H9 (cell line): ENCODE data around the gene OGDH. TPM values are rescaled to one million over a fixed set of nuclear protein-coding genes. Genes with fewer than 3 reads are reported as not detected.
A peak's percentile ranks its signal among the peaks of the same experiment; 100 is the strongest.

Experiments used
- DNase-seq: peaks from one replicate; pipeline ENCODE4 v3.0.0-alpha.2; 2017
- H2AFZ ChIP-seq: one replicate; pipeline ENCODE4 v1.6.1; 2013; ENCODE audit warnings: mild to moderate bottlenecking, low read length, control low read depth, moderate library complexity
- H2AK5ac ChIP-seq: 2 replicates; pipeline ENCODE4 v1.6.1; 2013; ENCODE audit warnings: low read length, control low read depth, mixed read lengths; ENCODE audit not compliant: insufficient read length
- H2BK120ac ChIP-seq: one replicate; pipeline ENCODE4 v1.6.1; 2013; ENCODE audit warnings: low read depth, mild to moderate bottlenecking, low read length, control low read depth, inconsistent platforms; ENCODE audit not compliant: poor library complexity, severe bottlenecking
- H2BK12ac ChIP-seq: 2 replicates; pipeline ENCODE4 v1.6.1; 2013; ENCODE audit warnings: low read length, control low read depth, mixed read lengths, low read depth; ENCODE audit not compliant: insufficient read length
- H2BK15ac ChIP-seq: 2 replicates; pipeline ENCODE4 v1.6.1; 2013; ENCODE audit warnings: low read depth, low read length, control low read depth
- H2BK20ac ChIP-seq: one replicate; pipeline ENCODE4 v1.6.1; 2013; ENCODE audit warnings: low read depth, mild to moderate bottlenecking, low read length, control low read depth, inconsistent platforms; ENCODE audit not compliant: poor library complexity, severe bottlenecking
- H2BK5ac ChIP-seq: 2 replicates; pipeline ENCODE4 v1.6.1; 2013; ENCODE audit warnings: low read length, control low read depth, mixed read lengths; ENCODE audit not compliant: insufficient read length
- H3K14ac ChIP-seq: 2 replicates; pipeline ENCODE4 v1.6.1; 2013; ENCODE audit warnings: low read length, control low read depth; ENCODE audit not compliant: insufficient read depth
- H3K18ac ChIP-seq: 2 replicates; pipeline ENCODE4 v1.6.1; 2013; ENCODE audit warnings: low read depth, mild to moderate bottlenecking, mixed read lengths, low read length, control low read depth; ENCODE audit not compliant: insufficient read length
- H3K23ac ChIP-seq: 2 replicates; pipeline ENCODE4 v1.6.1; 2013; ENCODE audit warnings: low read length, control low read depth, mixed read lengths, low read depth; ENCODE audit not compliant: insufficient read length
- H3K23me2 ChIP-seq: 2 replicates; pipeline ENCODE4 v1.6.1; 2013; ENCODE audit warnings: low read depth, mild to moderate bottlenecking, mixed read lengths, low read length, control low read depth; ENCODE audit not compliant: insufficient read length, poor library complexity, severe bottlenecking
- H3K27ac ChIP-seq: 2 replicates; pipeline ENCODE4 v1.5.1; 2013; ENCODE audit warnings: low read length, control low read depth, mixed read lengths, low read depth; ENCODE audit not compliant: insufficient read length
- H3K27me3 ChIP-seq: 2 replicates; pipeline ENCODE4 v1.6.1; 2013; ENCODE audit warnings: low read length, control low read depth, inconsistent platforms; ENCODE audit not compliant: insufficient read depth
- H3K4ac ChIP-seq: 2 replicates; pipeline ENCODE4 v1.6.1; 2013; ENCODE audit warnings: low read depth, mild to moderate bottlenecking, control low read depth, inconsistent platforms, low read length, moderate library complexity
- H3K4me1 ChIP-seq: 2 replicates; pipeline ENCODE4 v1.6.1; 2013; ENCODE audit warnings: low read length, control low read depth, inconsistent platforms; ENCODE audit not compliant: insufficient read depth
- H3K4me2 ChIP-seq: 2 replicates; pipeline ENCODE4 v1.6.1; 2013; ENCODE audit warnings: low read length, control low read depth, mixed read lengths; ENCODE audit not compliant: insufficient read length, insufficient read depth
- H3K56ac ChIP-seq: 2 replicates; pipeline ENCODE4 v1.6.1; 2013; ENCODE audit warnings: low read depth, mild to moderate bottlenecking, mixed read lengths, low read length, control low read depth; ENCODE audit not compliant: insufficient read length
- H3K79me1 ChIP-seq: 2 replicates; pipeline ENCODE4 v1.6.1; 2013; ENCODE audit warnings: low read depth, mild to moderate bottlenecking, moderate library complexity, low read length, control low read depth, inconsistent platforms; ENCODE audit not compliant: insufficient read depth, poor library complexity, severe bottlenecking
- H3K79me2 ChIP-seq: 2 replicates; pipeline ENCODE4 v1.6.1; 2013; ENCODE audit warnings: low read length, control low read depth, inconsistent platforms; ENCODE audit not compliant: insufficient read depth
- H3K9ac ChIP-seq: 2 replicates; pipeline ENCODE4 v1.6.1; 2013; ENCODE audit warnings: low read length, control low read depth, mixed read lengths; ENCODE audit not compliant: insufficient read length; ENCODE audit errors: extremely low read depth
- H3K9me3 ChIP-seq: one replicate; pipeline ENCODE4 v1.6.1; 2013; ENCODE audit warnings: low read depth, low read length, inconsistent platforms; ENCODE audit not compliant: control insufficient read depth
- H3T11ph ChIP-seq: one replicate; pipeline ENCODE4 v1.6.1; 2013; ENCODE audit warnings: mild to moderate bottlenecking, low read length, control low read depth, inconsistent platforms
- H4K20me1 ChIP-seq: one replicate; pipeline ENCODE4 v1.6.1; 2013; ENCODE audit not compliant: control insufficient read depth, insufficient read length, insufficient read depth
- H4K5ac ChIP-seq: 2 replicates; pipeline ENCODE4 v1.6.1; 2013; ENCODE audit warnings: low read depth, mild to moderate bottlenecking, mixed read lengths, low read length, control low read depth; ENCODE audit not compliant: insufficient read length
- H4K8ac ChIP-seq: replicated peaks from 2 replicates; pipeline ENCODE4 v1.6.1; 2013; ENCODE audit warnings: low read length, control low read depth, mixed read lengths, low read depth; ENCODE audit not compliant: insufficient read length
- H4K91ac ChIP-seq: 2 replicates; pipeline ENCODE4 v1.6.1; 2013; ENCODE audit warnings: low read depth, mild to moderate bottlenecking, moderate library complexity, mixed read lengths, low read length, control low read depth; ENCODE audit not compliant: insufficient read length
- H3K27ac Mint-ChIP-seq, 3 experiments: 2 replicates in 2 of 3; 3 replicates in 1 of 3; pipeline ENCODE4 v1.8.0; 2020 to 2021; ENCODE audit warnings: mixed read lengths in 3 of 3, mild to moderate bottlenecking in 1 of 3, moderate library complexity in 1 of 3
- H3K27me3 Mint-ChIP-seq: 2 replicates; pipeline ENCODE4 v1.8.0; 2021; ENCODE audit warnings: low read depth, mild to moderate bottlenecking, moderate library complexity, mixed read lengths
- H3K36me3 Mint-ChIP-seq, 3 experiments: 2 replicates in 2 of 3; 3 replicates in 1 of 3; pipeline ENCODE4 v1.8.0; 2020 to 2021; ENCODE audit warnings: low read depth in 3 of 3, mixed read lengths in 3 of 3; ENCODE audit not compliant: insufficient read depth in 1 of 3
- H3K4me1 Mint-ChIP-seq, 2 experiments: 2 replicates each; pipeline ENCODE4 v1.8.0; 2020; ENCODE audit warnings: mixed read lengths in 2 of 2
- H3K4me3 Mint-ChIP-seq, 2 experiments: 2 replicates in 1 of 2; 3 replicates in 1 of 2; pipeline ENCODE4 v1.8.0; 2020 to 2021; ENCODE audit warnings: mild to moderate bottlenecking in 2 of 2, mixed read lengths in 2 of 2, moderate library complexity in 1 of 2
- H3K9me3 Mint-ChIP-seq, 2 experiments: 2 replicates in 1 of 2; 3 replicates in 1 of 2; pipeline ENCODE4 v1.8.0; 2020; ENCODE audit warnings: mild to moderate bottlenecking in 2 of 2, mixed read lengths in 2 of 2, moderate library complexity in 1 of 2
- WGBS: extraction: QIAGEN DNeasy Blood & Tissue Kit; methylation state at CpG from one replicate; pipeline ENCODE4 v1.1.7; 2013; ENCODE audit warnings: missing lambda C conversion rate, low lambda C conversion rate, mixed read lengths; ENCODE audit not compliant: insufficient read length; ENCODE audit errors: extremely low coverage; 5-methylcytosine and 5-hydroxymethylcytosine counted together
- total RNA-seq: library from RNA; stranded (reverse); gene quantifications from 2 replicates; pipeline ENCODE4 v1.2.1, GENCODE V29; 2021
- TF ChIP-seq, protein P1 (sequence below): fragments of 200-600 bp; sonication (generic); conservative IDR thresholded peaks from 3 replicates; pipeline ENCODE4 v1.8.0; 2021; ENCODE audit warnings: antibody characterized with exemption, mild to moderate bottlenecking

Gene OGDH
- total RNA-seq, 1 experiment from 2014 or later: 77.3 TPM

GRCh38 chr7:44736896-44737295, 130.5 kb downstream of the OGDH start:
- no peak overlapping the region for H2BK5ac ChIP-seq
- Mint-ChIP-seq H3K27ac (peak overlapping the region in 2 of 3 experiments; percentile 18 to 28; a peak in 1 of 7 replicates), H3K4me3 (no peak overlapping the region)

More at GRCh38 chr7:44736896-44737295, 130.5 kb downstream of the OGDH start:
- no peaks in the 10 kb centered on the region for H3K23me2 ChIP-seq
- H3K23ac ChIP-seq: no peak overlapping the region
- TF ChIP-seq, protein P1, sequence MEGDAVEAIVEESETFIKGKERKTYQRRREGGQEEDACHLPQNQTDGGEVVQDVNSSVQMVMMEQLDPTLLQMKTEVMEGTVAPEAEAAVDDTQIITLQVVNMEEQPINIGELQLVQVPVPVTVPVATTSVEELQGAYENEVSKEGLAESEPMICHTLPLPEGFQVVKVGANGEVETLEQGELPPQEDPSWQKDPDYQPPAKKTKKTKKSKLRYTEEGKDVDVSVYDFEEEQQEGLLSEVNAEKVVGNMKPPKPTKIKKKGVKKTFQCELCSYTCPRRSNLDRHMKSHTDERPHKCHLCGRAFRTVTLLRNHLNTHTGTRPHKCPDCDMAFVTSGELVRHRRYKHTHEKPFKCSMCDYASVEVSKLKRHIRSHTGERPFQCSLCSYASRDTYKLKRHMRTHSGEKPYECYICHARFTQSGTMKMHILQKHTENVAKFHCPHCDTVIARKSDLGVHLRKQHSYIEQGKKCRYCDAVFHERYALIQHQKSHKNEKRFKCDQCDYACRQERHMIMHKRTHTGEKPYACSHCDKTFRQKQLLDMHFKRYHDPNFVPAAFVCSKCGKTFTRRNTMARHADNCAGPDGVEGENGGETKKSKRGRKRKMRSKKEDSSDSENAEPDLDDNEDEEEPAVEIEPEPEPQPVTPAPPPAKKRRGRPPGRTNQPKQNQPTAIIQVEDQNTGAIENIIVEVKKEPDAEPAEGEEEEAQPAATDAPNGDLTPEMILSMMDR: no peak
- no peaks in the 10 kb centered on the region for H3K79me2 ChIP-seq
- H3K27me3 ChIP-seq: no peaks in the 10 kb centered on the region
- peaks cover 0 to 3% of the 10 kb centered on the region in 2 experiments; a peak in 1 of 4 replicates for H3K4me1 Mint-ChIP-seq
- H4K20me1 ChIP-seq: no peaks in the 10 kb centered on the region
- no CpG with 5 or more reads among the region's 3 CpGs for WGBS
- H3T11ph ChIP-seq: no peak overlapping the region
- H3K9ac ChIP-seq: no peak overlapping the region
- H2AFZ ChIP-seq: no peak overlapping the region
- no peak overlapping the region for H2BK12ac ChIP-seq
- no peak overlapping the region for H3K14ac ChIP-seq
- H3K9me3 ChIP-seq: no peaks in the 10 kb centered on the region
- H4K91ac ChIP-seq: no peak overlapping the region
- no peak overlapping the region for H2BK15ac ChIP-seq
- H3K79me1 ChIP-seq: no peaks in the 10 kb centered on the region
- no peaks in the 10 kb centered on the region for H3K36me3 Mint-ChIP-seq
- no peak overlapping the region for H2AK5ac ChIP-seq
- H3K4me2 ChIP-seq: no peak overlapping the region
- no peak overlapping the region for H3K18ac ChIP-seq
- H3K4ac ChIP-seq: no peak overlapping the region
- no peak overlapping the region for H2BK20ac ChIP-seq
- H3K9me3 Mint-ChIP-seq: no peaks in the 10 kb centered on the region
- H3K27ac ChIP-seq: no peak overlapping the region
- H3K56ac ChIP-seq: no peak overlapping the region
- no peak overlapping the region for H4K5ac ChIP-seq
- DNase-seq: no peak
- H3K27me3 Mint-ChIP-seq: no peaks in the 10 kb centered on the region; the same call in none of the 2 replicates
- H2BK120ac ChIP-seq: no peak overlapping the region
- no peaks in the 10 kb centered on the region for H3K4me1 ChIP-seq
- H4K8ac ChIP-seq: no peak overlapping the region
